ENCODE results near the gene BTBD7. TPM values are rescaled to one million over a fixed set of nuclear protein-coding genes. Genes with fewer than 3 reads are reported as not detected.

Gene BTBD7
- total and polyA plus RNA-seq, 2 of the 4 experiments (the other 2 are of a cell fraction), result 11.9 to 30.5 TPM

- TF ChIP-seq BHLHE40 (IDR thresholded peaks at IDR 0.05; ENCODE audit: low read depth, low read length) (no peak), RFX5 (IDR thresholded peaks at IDR 0.05; ENCODE audit: low read depth, low read length) (no peak), POLR2A (IDR thresholded peaks at IDR 0.05; ENCODE audit: low read depth, low read length) (no peak), SMC3 (IDR thresholded peaks at IDR 0.05; ENCODE audit: low read depth, low read length) (no peak), CTCF (conservative IDR thresholded peaks at IDR 0.05; ENCODE audit: low read depth, low read length) (no peak), CHD1 (IDR thresholded peaks at IDR 0.05; ENCODE audit: low read depth, low read length) (no peak), FOS (IDR thresholded peaks at IDR 0.05; ENCODE audit: low read depth, low read length) (no peak), RAD21 (IDR thresholded peaks at IDR 0.05; ENCODE audit: low read length) (no peak), NFE2L2 (IDR thresholded peaks at IDR 0.05; ENCODE audit: low read depth, low read length) (no peak), RCOR1 (IDR thresholded peaks at IDR 0.05; ENCODE audit: insufficient replicate concordance, low read length) (no peak), MAFK (IDR thresholded peaks at IDR 0.05; ENCODE audit: low read depth, low read length) (no peak), USF2 (IDR thresholded peaks at IDR 0.05; ENCODE audit: low read depth, low read length) (no peak), MAZ (IDR thresholded peaks at IDR 0.05; ENCODE audit: borderline replicate concordance, low read depth, low read length) (no peak), MXI1 (IDR thresholded peaks at IDR 0.05; ENCODE audit: borderline replicate concordance, low read depth, low read length) (no peak), CEBPB (IDR thresholded peaks at IDR 0.05; ENCODE audit: low read depth, low read length) (no peak)
- Histone ChIP-seq H2AK9ac (replicated peaks; ENCODE audit: low read depth, low read length, poor library complexity) (no peak overlapping the region), H4K5ac (ENCODE audit: low read depth, low read length) (no peak overlapping the region), H3K4me3 (ENCODE audit: insufficient read depth, low read depth, low read length) (no peak overlapping the region), H2BK20ac (ENCODE audit: low read depth, low read length) (no peak overlapping the region), H3K56ac (ENCODE audit: extremely low read depth, insufficient read depth, low read length) (no peak overlapping the region), H3K79me1 (ENCODE audit: low read depth in 1 of 2, low read length in 2 of 2) (peaks cover 28 to 51% of the 10 kb centered on the region in 2 experiments), H3K14ac (replicated peaks; ENCODE audit: low read depth, low read length) (no peak overlapping the region), H3K9me1 (ENCODE audit: insufficient read depth, low read length) (peaks cover 3% of the 10 kb centered on the region; the same call in 1 of the 2 replicates), H3K18ac (ENCODE audit: low read depth, low read length) (no peak overlapping the region), H4K91ac (ENCODE audit: insufficient read depth, low read depth, low read length) (no peak overlapping the region), H2BK5ac (ENCODE audit: low read depth, low read length, poor library complexity, severe bottlenecking) (no peak overlapping the region), H2AK5ac (ENCODE audit: low read depth, low read length) (no peak overlapping the region), H2BK120ac (ENCODE audit: low read depth, low read length) (no peak overlapping the region), H4K20me1 (ENCODE audit: insufficient read depth, low read length) (peaks cover 4% of the 10 kb centered on the region; the same call in 1 of the 2 replicates), H3K27ac (ENCODE audit: insufficient read depth, low read length) (no peak overlapping the region), H4K8ac (ENCODE audit: low read depth in 2 of 2, low read length in 2 of 2) (no peak overlapping the region), H2BK15ac (ENCODE audit: low read depth, low read length) (no peak overlapping the region), H3K27me3 (ENCODE audit: control insufficient read depth, insufficient read depth, low read length) (no peaks in the 10 kb centered on the region), H3K4me2 (ENCODE audit: low read depth, low read length) (no peak overlapping the region), H2AFZ (replicated peaks; ENCODE audit: low read length, poor library complexity) (no peak overlapping the region), H3K36me3 (ENCODE audit: control insufficient read depth, insufficient read depth, low read length) (peaks cover 4% of the 10 kb centered on the region), H3K23ac (ENCODE audit: low read depth, low read length) (no peak overlapping the region), H3K4me1 (ENCODE audit: control insufficient read depth, insufficient read depth, low read length) (peaks cover 17% of the 10 kb centered on the region), H3K9ac (ENCODE audit: low read depth, low read length) (no peak overlapping the region), H3K4ac (ENCODE audit: low read depth, low read length) (no peak overlapping the region), H3K9me3 (ENCODE audit: control insufficient read depth, insufficient read depth, low read length) (no peaks in the 10 kb centered on the region)
- ATAC-seq (ENCODE audit: low read depth) (no peak), DNase-seq (no peak)
- dilution Hi-C loops (cut with HindIII; ENCODE audit: low sequenced_read_pairs, unreplicated experiment) (no loop called here), in situ Hi-C loops (cut with MboI; ENCODE audit: low sequenced_read_pairs) (no loop called here), intact Hi-C loops (cut with micrococcal nuclease) (no loop called here)
- BruUV-seq (replicated peaks), result no TSS peak
- ChIA-PET POLR2A (ENCODE audit: unreplicated experiment) (no interaction called here), CTCF (interaction anchor here (0.6 kb wide), 1 partner anchor 170 kb away, joined by 3 read pairs; no protein-coding TSS in a partner anchor)
- WGBS, 2 experiments (ENCODE audit: extremely low coverage in 2 of 2, insufficient read length in 1 of 2), result no CpG with 5 or more reads among the region's 2 CpGs
These were observed 70.4 kb downstream of the BTBD7 start for GRCh38 chr14:93262446-93262845.

Data from IMR-90 (cell line).